ENCODE data around the gene UGT1A9. TPM values are rescaled to one million over a fixed set of nuclear protein-coding genes. Genes with fewer than 3 reads are reported as not detected.

The UGT1A9 gene
- total RNA-seq, 1 donor from 2014 or later: not detected

GRCh38 chr2:233684640-233685039 is 12.9 kb downstream of the UGT1A9 start:
- intact Hi-C loops (cut with DNase I): no loop called here
- no peaks in the 10 kb centered on the region for H3K4me1 ChIP-seq
- no peak overlapping the region for H3K27ac ChIP-seq
- H3K4me3 ChIP-seq: no peak overlapping the region
- no peak for TF ChIP-seq CTCF (IDR thresholded peaks at IDR 0.05)
- no peaks in the 10 kb centered on the region for H3K9me3 ChIP-seq
- no peak for DNase-seq (ENCODE audit: low spot score in 2 of 2)
- H3K36me3 ChIP-seq: no peaks in the 10 kb centered on the region
- H3K27me3 ChIP-seq: no peaks in the 10 kb centered on the region

- H3K27ac ChIP-seq: no peak overlapping the region
- H3K36me3 ChIP-seq: no peaks in the 10 kb centered on the region
- H3K9me3 ChIP-seq: no peaks in the 10 kb centered on the region
- H3K4me3 ChIP-seq: no peak overlapping the region
- no peaks in the 10 kb centered on the region for H3K27me3 ChIP-seq
- intact Hi-C loops (cut with DNase I): no loop called here
- no peak for TF ChIP-seq CTCF (IDR thresholded peaks at IDR 0.05)
- H3K4me1 ChIP-seq: no peaks in the 10 kb centered on the region
- DNase-seq (ENCODE audit: low spot score in 2 of 2): no peak
Observed at GRCh38 chr2:233686928-233687327, 15.2 kb downstream of the UGT1A9 start.

GRCh38 chr2:233688341-233688740 is 16.6 kb downstream of the UGT1A9 start:
- Histone ChIP-seq H3K27ac (no peak overlapping the region), H3K36me3 (no peaks in the 10 kb centered on the region), H3K4me1 (no peaks in the 10 kb centered on the region), H3K4me3 (no peak overlapping the region), H3K27me3 (no peaks in the 10 kb centered on the region), H3K9me3 (no peaks in the 10 kb centered on the region)
- intact Hi-C loops (cut with DNase I): no loop called here
- DNase-seq (ENCODE audit: low spot score in 2 of 2): no peak
- TF ChIP-seq CTCF (IDR thresholded peaks at IDR 0.05): no peak

- H3K9me3 ChIP-seq: no peaks in the 10 kb centered on the region
- no peaks in the 10 kb centered on the region for H3K4me1 ChIP-seq
- no peak overlapping the region for H3K4me3 ChIP-seq
- no peak overlapping the region for H3K27ac ChIP-seq
- DNase-seq (ENCODE audit: low spot score in 2 of 2): no peak
- intact Hi-C loops (cut with DNase I): no loop called here
- H3K27me3 ChIP-seq: no peaks in the 10 kb centered on the region
- H3K36me3 ChIP-seq: no peaks in the 10 kb centered on the region
- TF ChIP-seq CTCF (IDR thresholded peaks at IDR 0.05): no peak
Observed at GRCh38 chr2:233689031-233689430, 17.3 kb downstream of the UGT1A9 start.

- H3K9me3 ChIP-seq: no peaks in the 10 kb centered on the region
- TF ChIP-seq CTCF (IDR thresholded peaks at IDR 0.05): no peak
- H3K27ac ChIP-seq: no peak overlapping the region
- intact Hi-C loops (cut with DNase I): no loop called here
- no peaks in the 10 kb centered on the region for H3K36me3 ChIP-seq
- H3K27me3 ChIP-seq: no peaks in the 10 kb centered on the region
- no peak for DNase-seq (ENCODE audit: low spot score in 2 of 2)
- H3K4me3 ChIP-seq: no peak overlapping the region
- H3K4me1 ChIP-seq: no peaks in the 10 kb centered on the region
Observed at GRCh38 chr2:233689501-233689900, 17.8 kb downstream of the UGT1A9 start.

GRCh38 chr2:233690444-233690843 is 18.7 kb downstream of the UGT1A9 start:
- no peaks in the 10 kb centered on the region for H3K9me3 ChIP-seq
- no peaks in the 10 kb centered on the region for H3K36me3 ChIP-seq
- H3K4me1 ChIP-seq: no peaks in the 10 kb centered on the region
- DNase-seq (ENCODE audit: low spot score in 2 of 2): no peak
- no peaks in the 10 kb centered on the region for H3K27me3 ChIP-seq
- H3K27ac ChIP-seq: no peak overlapping the region
- H3K4me3 ChIP-seq: no peak overlapping the region
- no peak for TF ChIP-seq CTCF (IDR thresholded peaks at IDR 0.05)
- intact Hi-C loops (cut with DNase I): no loop called here
